Thoracic aorta (tissue), 2 donors: Measurements from ENCODE around the gene RRAD. TPM values are rescaled to one million over a fixed set of nuclear protein-coding genes. Genes with fewer than 3 reads are reported as not detected.
"Not testable (repeated sequence)": the region's sequence is repeated elsewhere in the genome, so short reads cannot be mapped to it uniquely, and the experiment has no call there.

Experiments
- ATAC-seq: fragments of 150-250 bp; one replicate; pipeline ENCODE4 v1.8.0; 2017; ENCODE audit warnings: low read depth; ENCODE audit not compliant: insufficient number of reproducible peaks, low FRiP score
- DNase-seq: peaks from one replicate; pipeline ENCODE4 v3.0.0-alpha.2; 2020; ENCODE audit warnings: low spot score
- H3K27ac ChIP-seq, 2 donors: fragments of 200-600 bp; sonication (generic); 1 replicate in 1 of 2; 2 replicates in 1 of 2; pipeline ENCODE4 v1.5.1; 2016; ENCODE audit warnings: mild to moderate bottlenecking in 2 of 2, moderate library complexity in 2 of 2
- H3K27me3 ChIP-seq: fragments of 200-600 bp; sonication (generic); replicated peaks from 2 replicates; pipeline ENCODE4 v1.6.0; 2016; ENCODE audit warnings: mild to moderate bottlenecking; ENCODE audit not compliant: insufficient read depth
- H3K36me3 ChIP-seq: fragments of 200-600 bp; sonication (generic); one replicate; pipeline ENCODE4 v1.5.1; 2016
- H3K4me1 ChIP-seq, 2 donors: fragments of 200-600 bp; sonication (generic); 1 replicate in 1 of 2; 2 replicates in 1 of 2; pipeline versions ENCODE4 v1.5.1 to v1.6.0; 2016; ENCODE audit warnings: low read depth in 2 of 2, mild to moderate bottlenecking in 1 of 2; ENCODE audit not compliant: control insufficient read depth in 1 of 2
- H3K4me3 ChIP-seq: fragments of 200-600 bp; sonication (generic); 2 replicates; pipeline ENCODE4 v1.5.1; 2016; ENCODE audit warnings: mild to moderate bottlenecking
- H3K9me3 ChIP-seq: fragments of 200-600 bp; sonication (generic); 2 replicates; pipeline ENCODE4 v1.5.1; 2016
- total RNA-seq, 2 donors: library from RNA; depleted of rRNA; stranded (reverse); fragments of >200 nt; gene quantifications; one replicate each; pipeline versions ENCODE4 v1.1.0 to v1.2.3, GENCODE V29; 2016
- TF ChIP-seq, protein P1 (sequence below): fragments of 200-600 bp; sonication (generic); IDR thresholded peaks from one replicate; pipeline ENCODE4 v1.5.1; 2019; ENCODE audit warnings: antibody characterized with exemption

The RRAD gene
- total RNA-seq, 2 donors from 2014 or later = 43.2 to 88.3 TPM

DNA sequence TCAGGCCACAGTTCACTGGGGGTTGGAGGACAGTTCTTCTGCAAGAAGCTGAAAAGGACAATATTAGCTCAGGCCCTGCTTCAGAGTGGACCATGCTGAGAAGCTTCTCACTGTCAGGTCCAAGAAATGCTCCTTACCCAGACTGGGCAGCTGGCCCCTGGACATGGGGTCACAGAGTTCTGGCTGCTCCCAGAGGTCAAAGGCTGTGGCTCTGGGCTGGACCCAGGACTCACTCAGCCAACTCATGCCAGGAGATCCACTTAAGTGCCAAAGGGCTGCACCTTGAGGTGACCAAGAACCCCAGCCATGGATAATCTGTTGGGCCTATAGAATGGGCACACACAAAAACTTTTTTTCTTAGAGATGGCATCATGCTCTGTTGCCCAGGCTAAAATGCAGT is 14.0 kb upstream of the RRAD start:
- ATAC-seq = no peak
- peaks cover 39% of the 10 kb centered on the region for H3K36me3 ChIP-seq
- H3K4me3 ChIP-seq = no peak overlapping the region
- no peak overlapping the region for H3K27ac ChIP-seq
- DNase-seq = no peak
- TF ChIP-seq, protein P1, sequence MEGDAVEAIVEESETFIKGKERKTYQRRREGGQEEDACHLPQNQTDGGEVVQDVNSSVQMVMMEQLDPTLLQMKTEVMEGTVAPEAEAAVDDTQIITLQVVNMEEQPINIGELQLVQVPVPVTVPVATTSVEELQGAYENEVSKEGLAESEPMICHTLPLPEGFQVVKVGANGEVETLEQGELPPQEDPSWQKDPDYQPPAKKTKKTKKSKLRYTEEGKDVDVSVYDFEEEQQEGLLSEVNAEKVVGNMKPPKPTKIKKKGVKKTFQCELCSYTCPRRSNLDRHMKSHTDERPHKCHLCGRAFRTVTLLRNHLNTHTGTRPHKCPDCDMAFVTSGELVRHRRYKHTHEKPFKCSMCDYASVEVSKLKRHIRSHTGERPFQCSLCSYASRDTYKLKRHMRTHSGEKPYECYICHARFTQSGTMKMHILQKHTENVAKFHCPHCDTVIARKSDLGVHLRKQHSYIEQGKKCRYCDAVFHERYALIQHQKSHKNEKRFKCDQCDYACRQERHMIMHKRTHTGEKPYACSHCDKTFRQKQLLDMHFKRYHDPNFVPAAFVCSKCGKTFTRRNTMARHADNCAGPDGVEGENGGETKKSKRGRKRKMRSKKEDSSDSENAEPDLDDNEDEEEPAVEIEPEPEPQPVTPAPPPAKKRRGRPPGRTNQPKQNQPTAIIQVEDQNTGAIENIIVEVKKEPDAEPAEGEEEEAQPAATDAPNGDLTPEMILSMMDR = no peak
- H3K27me3 ChIP-seq = no peaks in the 10 kb centered on the region
- no peaks in the 10 kb centered on the region for H3K9me3 ChIP-seq
- H3K4me1 ChIP-seq = peaks cover 9 to 22% of the 10 kb centered on the region in 2 donors

DNA sequence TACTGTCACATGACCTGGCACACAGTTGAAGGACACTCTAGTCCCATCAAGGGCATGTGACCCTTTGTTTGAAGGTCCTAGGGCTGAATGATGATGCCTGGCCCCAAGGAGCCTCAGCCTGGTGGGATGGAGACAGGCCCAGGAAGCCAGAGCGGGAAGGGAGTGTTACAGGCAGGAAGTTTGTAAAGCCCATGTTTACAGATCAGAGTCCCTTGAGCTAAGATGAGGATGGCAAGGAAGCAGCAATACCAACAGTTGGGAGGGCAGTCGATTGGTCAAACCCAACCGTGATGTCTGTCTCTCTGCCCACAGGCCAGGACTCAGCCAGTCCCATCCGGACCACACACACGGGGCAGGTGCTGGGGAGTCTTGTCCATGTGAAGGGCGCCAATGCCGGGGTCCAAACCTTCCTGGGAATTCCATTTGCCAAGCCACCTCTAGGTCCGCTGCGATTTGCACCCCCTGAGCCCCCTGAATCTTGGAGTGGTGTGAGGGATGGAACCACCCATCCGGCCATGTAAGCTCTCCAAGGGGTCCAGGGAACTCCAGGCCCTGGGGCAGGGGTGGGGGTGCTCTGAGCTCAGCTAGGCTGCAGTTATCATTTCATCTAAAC is 12.5 kb upstream of the RRAD start:
- ATAC-seq (no peak), DNase-seq (no peak)
- H3K27me3 ChIP-seq = no peaks in the 10 kb centered on the region
- H3K4me1 ChIP-seq = peaks cover 15 to 32% of the 10 kb centered on the region in 2 donors
- H3K36me3 ChIP-seq = peaks cover 31% of the 10 kb centered on the region
- H3K9me3 ChIP-seq = no peaks in the 10 kb centered on the region
- no peak overlapping the region for H3K27ac ChIP-seq
- TF ChIP-seq, protein P1 = no peak
- H3K4me3 ChIP-seq = no peak overlapping the region

DNA sequence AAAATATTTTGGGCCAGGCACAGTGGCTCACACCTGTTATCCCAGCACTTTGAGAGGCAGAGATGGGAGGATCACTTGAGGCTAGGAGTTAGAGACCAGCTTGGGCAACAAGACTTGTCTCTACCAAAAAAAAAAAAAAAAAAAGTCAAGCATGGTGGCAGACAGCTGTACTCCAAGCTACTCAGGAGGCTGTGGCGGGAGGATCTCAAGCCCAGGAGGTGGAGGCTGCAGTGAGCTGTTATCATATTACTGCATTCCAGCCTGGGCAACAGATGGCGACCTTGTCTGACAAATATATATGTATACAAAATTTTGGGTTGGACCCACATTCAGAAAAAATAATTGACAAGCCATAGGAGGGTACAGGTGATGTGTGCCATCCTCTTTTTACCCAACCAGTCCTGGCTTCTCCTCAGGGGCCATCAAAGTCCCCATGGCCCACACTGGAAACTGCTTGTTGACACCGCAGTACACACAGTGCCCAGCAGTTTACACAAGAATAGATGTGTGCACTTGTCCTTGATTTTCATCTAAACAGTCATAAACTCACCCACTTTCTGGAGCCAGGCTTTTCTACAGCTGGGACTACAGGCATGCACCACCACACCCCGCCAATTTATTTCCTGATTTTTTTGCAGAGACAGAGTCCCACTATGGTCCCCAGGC is 11.7 kb upstream of the RRAD start:
- Histone ChIP-seq H3K4me1 (peaks cover 15 to 37% of the 10 kb centered on the region in 2 donors), H3K36me3 (peaks cover 25% of the 10 kb centered on the region)

DNA sequence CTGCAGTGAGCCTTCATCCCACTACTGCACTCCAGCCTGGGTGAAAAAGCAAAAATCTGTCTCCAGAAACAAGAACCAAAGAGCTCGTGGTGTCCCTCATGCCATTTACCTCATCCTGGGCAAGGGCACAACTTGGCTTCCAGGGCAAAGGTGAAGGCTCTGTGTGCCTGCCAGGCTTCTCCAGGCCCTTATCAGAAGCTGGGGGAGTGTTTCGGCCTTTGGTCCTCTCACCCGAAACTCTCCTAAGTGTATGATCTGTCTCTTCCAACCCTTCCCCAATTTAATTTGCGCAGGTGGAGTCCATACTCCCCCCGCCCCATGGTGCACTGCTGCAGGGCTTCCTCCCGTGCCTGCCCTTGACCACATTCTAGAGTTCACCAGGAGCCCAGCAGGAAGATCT is 11.1 kb upstream of the RRAD start:
- no peak overlapping the region for H3K27ac ChIP-seq
- no peak overlapping the region for H3K4me3 ChIP-seq
- DNase-seq = no peak
- no peaks in the 10 kb centered on the region for H3K27me3 ChIP-seq
- no peaks in the 10 kb centered on the region for H3K9me3 ChIP-seq
- TF ChIP-seq, protein P1 = no peak
- H3K4me1 ChIP-seq = peaks cover 15 to 37% of the 10 kb centered on the region in 2 donors
- no peak for ATAC-seq
- H3K36me3 ChIP-seq = peaks cover 21% of the 10 kb centered on the region

More for the DNA sequence above, 11.7 kb upstream of the RRAD start:
- TF ChIP-seq, protein P1 = no peak
- Histone ChIP-seq H3K27ac (no peak overlapping the region), H3K27me3 (no peaks in the 10 kb centered on the region), H3K4me3 (no peak overlapping the region), H3K9me3 (no peaks in the 10 kb centered on the region)
- DNase-seq (no peak), ATAC-seq (no peak)

DNA sequence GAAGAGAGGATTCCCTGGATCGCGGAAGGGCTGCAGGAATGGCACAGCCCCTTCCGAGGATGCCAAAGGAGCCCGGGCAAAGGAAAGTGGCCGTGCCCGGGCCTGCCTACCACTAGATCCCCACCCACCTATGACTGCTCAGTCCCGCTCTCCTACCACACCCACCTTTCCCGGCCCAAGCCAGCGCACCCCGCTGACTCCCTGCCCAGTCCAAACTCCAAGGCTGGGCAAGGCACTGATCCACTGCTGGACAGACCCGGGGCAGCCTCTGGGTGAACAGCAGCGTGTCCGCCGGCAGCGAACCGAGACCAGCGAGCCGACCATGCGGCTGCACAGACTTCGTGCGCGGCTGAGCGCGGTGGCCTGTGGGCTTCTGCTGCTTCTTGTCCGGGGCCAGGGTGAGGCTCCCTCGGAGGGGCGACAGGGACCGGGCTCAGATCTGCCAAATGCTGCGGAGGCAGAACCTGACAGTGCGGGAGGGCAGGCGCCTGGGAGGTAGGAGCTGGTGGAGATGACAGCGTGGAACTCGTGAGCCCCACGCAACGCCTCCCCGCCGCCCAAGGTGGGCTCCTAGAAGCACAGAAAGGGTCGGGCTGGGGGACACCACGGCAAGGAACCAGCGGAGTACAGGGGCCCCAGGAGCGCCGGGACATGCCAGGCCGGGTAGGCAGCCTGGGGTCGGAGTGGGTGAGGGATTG is 10.1 kb upstream of the RRAD start, which contains the start of gene CES2:
TSS of gene CES2 (plus strand) at position 203 of the 698 bp plus-strand sequence. CDS start at position 323, 120 bp downstream.
- no peak for DNase-seq
- TF ChIP-seq, protein P1 = no peak
- peak within 1 kb of the TSS; percentile 98 for H3K4me3 ChIP-seq

DNA sequence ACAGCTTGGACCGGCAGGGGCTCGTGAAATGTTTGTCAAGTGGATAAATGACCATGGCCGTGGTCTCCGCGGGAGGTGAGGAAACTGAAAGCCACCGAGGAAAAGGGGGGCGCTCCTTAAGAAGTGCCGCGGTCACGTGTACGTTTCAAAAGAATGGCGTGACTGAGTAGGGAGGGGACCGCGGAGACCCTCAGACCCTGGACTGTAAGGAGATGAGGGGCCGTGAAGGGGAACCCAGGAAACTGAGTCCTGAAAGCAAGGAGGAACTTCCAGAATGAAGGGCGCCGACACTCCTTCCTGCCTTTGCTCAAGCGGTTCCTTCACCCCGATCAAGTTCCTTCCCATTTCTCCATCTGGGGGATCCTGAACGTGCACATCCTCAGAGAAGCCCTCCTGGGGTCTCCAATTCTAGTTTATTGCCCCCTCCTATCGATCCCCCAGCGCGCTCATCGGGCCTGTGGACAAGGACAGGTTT is 9.5 kb upstream of the RRAD start:
- peaks cover 15 to 37% of the 10 kb centered on the region in 2 donors for H3K4me1 ChIP-seq
- ATAC-seq, H3K9me3 ChIP-seq, H3K27me3 ChIP-seq, H3K36me3 ChIP-seq, DNase-seq: not testable (repeated sequence)
- H3K4me3 ChIP-seq = peak overlapping the region; percentile 98
- H3K27ac ChIP-seq = peak overlapping the region; percentile 81 to 91

More for the DNA sequence above, 10.1 kb upstream of the RRAD start, which contains the start of gene CES2:
- Histone ChIP-seq H3K4me1 (peaks cover 15 to 37% of the 10 kb centered on the region in 2 donors), H3K27me3 (no peaks in the 10 kb centered on the region), H3K9me3 (no peaks in the 10 kb centered on the region), H3K27ac (peak within 1 kb of the TSS; percentile 81 to 91), H3K36me3 (peaks cover 11% of the 10 kb centered on the region)
- peak; percentile 39 for ATAC-seq
